Endothelial cell of umbilical vein (primary cell): ENCODE results near the gene ACTN1. TPM values are rescaled to one million over a fixed set of nuclear protein-coding genes. Genes with fewer than 3 reads are reported as not detected.

Experiments used
- BruUV-seq: library from RNA; stranded (reverse); fragments of 400-500 nt; replicated peaks from 2 replicates; lab custom pipeline; 2021; lab: Mats Ljungman, UMichigan
- CTCF ChIA-PET: fragments of 300-600, 350-600 bp; sonication (Branson Sonifier 250); formaldehyde crosslinking; loops from one replicate; lab custom pipeline; 2021; ENCODE audit warnings: antibody characterized with exemption, inconsistent platforms; lab: Charles Lee
- POLR2A ChIA-PET: fragments of 300-600, 350-600 bp; sonication (Branson Sonifier 250); formaldehyde crosslinking; loops from one replicate; lab custom pipeline; 2021; ENCODE audit warnings: antibody characterized with exemption, inconsistent platforms; lab: Charles Lee
- DNase-seq: peaks from one replicate; pipeline ENCODE4 v3.0.0-alpha.2; 2011; ENCODE audit warnings: low read depth, low spot score
- FAIRE-seq: peaks from 2 replicates; lab custom pipeline; 2011; peaks lifted over from hg19 to GRCh38; lab: Jason Lieb, UNC
- H2AFZ ChIP-seq: 2 replicates; pipeline ENCODE4 v1.6.0; 2012; ENCODE audit warnings: low read depth, low read length, control low read depth, inconsistent platforms
- H3K27ac ChIP-seq: 2 replicates; pipeline ENCODE4 v1.5.1; 2011; ENCODE audit warnings: low read depth, mild to moderate bottlenecking, control low read depth, low read length, moderate library complexity; ENCODE audit not compliant: insufficient read depth
- H3K27me3 ChIP-seq, 2 experiments: 2 replicates each; pipeline versions ENCODE4 v1.6.0 to v1.6.1; 2011; ENCODE audit warnings: low read length in 2 of 2, mixed read lengths in 1 of 2; ENCODE audit not compliant: control insufficient read depth in 2 of 2, insufficient read depth in 2 of 2
- H3K36me3 ChIP-seq, 2 experiments: 2 replicates in 1 of 2; 3 replicates in 1 of 2; pipeline ENCODE4 v1.5.1; 2011; ENCODE audit warnings: low read length in 2 of 2, mild to moderate bottlenecking in 1 of 2, moderate library complexity in 1 of 2; ENCODE audit not compliant: control insufficient read depth in 2 of 2, insufficient read depth in 2 of 2; ENCODE audit errors: extremely low read depth in 1 of 2
- H3K4me1 ChIP-seq: 3 replicates; pipeline ENCODE4 v1.5.1; 2011; ENCODE audit warnings: mild to moderate bottlenecking, low read length; ENCODE audit not compliant: control insufficient read depth, insufficient read depth; ENCODE audit errors: extremely low read depth
- H3K4me2 ChIP-seq: 2 replicates; pipeline ENCODE4 v1.6.1; 2011; ENCODE audit warnings: low read length, control low read depth, mixed read lengths; ENCODE audit not compliant: insufficient read depth
- H3K4me3 ChIP-seq, 3 experiments: fragments of 200-600 bp in 1 of 3; sonication (generic), shearing (Covaris generic) in 1 of 3; replicated peaks in 1 of 3; 2 replicates each; pipeline ENCODE4 v1.5.1; 2011 to 2016; ENCODE audit warnings: control low read depth in 3 of 3, low read length in 3 of 3, mild to moderate bottlenecking in 2 of 3, inconsistent platforms in 1 of 3, low read depth in 1 of 3, moderate library complexity in 1 of 3; ENCODE audit not compliant: insufficient read depth in 1 of 3
- H3K79me2 ChIP-seq: 2 replicates; pipeline ENCODE4 v1.6.0; 2012; ENCODE audit warnings: low read length, inconsistent platforms; ENCODE audit not compliant: control insufficient read depth, insufficient read depth
- H3K9ac ChIP-seq: replicated peaks from 2 replicates; pipeline ENCODE3; 2011; ENCODE audit warnings: low read length, control low read depth; ENCODE audit not compliant: insufficient read depth; ENCODE audit errors: extremely low read depth
- H3K9me1 ChIP-seq: replicated peaks from 3 replicates; pipeline ENCODE4 v1.6.0; 2011; ENCODE audit warnings: mild to moderate bottlenecking, low read length; ENCODE audit not compliant: control insufficient read depth, insufficient read depth; ENCODE audit errors: extremely low read depth
- H3K9me3 ChIP-seq: replicated peaks from 2 replicates; pipeline ENCODE4 v1.5.1; 2012; ENCODE audit warnings: low read length, inconsistent platforms; ENCODE audit not compliant: control insufficient read depth, insufficient read depth
- H4K20me1 ChIP-seq: replicated peaks from 2 replicates; pipeline ENCODE3; 2011; ENCODE audit warnings: mild to moderate bottlenecking, low read length; ENCODE audit not compliant: control insufficient read depth, insufficient read depth; ENCODE audit errors: extremely low read depth
- CTCF ChIP-seq, 2 donors: IDR thresholded peaks; 1 replicate in 1 of 2; 2 replicates in 1 of 2; pipeline ENCODE4 v1.5.1; 2011; ENCODE audit warnings: low read length in 2 of 2, mild to moderate bottlenecking in 2 of 2, moderate library complexity in 2 of 2, control low read depth in 1 of 2, inconsistent platforms in 1 of 2, low read depth in 1 of 2; ENCODE audit not compliant: insufficient read depth in 1 of 2; ENCODE audit errors: extremely low read depth in 1 of 2
- GATA2 ChIP-seq: IDR thresholded peaks from 2 replicates; pipeline ENCODE4 v1.7.0; 2011; ENCODE audit warnings: low read depth, mild to moderate bottlenecking, moderate library complexity, mixed read lengths, low read length; ENCODE audit not compliant: insufficient read length, insufficient read depth
- JUN ChIP-seq: IDR thresholded peaks from 2 replicates; pipeline ENCODE4 v1.6.1; 2011; ENCODE audit warnings: borderline replicate concordance, low read depth; ENCODE audit not compliant: insufficient read length, insufficient read depth
- MAX ChIP-seq: IDR thresholded peaks from 2 replicates; pipeline ENCODE4 v1.6.1; 2011; ENCODE audit not compliant: insufficient read depth, insufficient read length
- POLR2A ChIP-seq: IDR thresholded peaks from 2 replicates; pipeline ENCODE4 v1.6.1; 2012; ENCODE audit warnings: low read depth, mild to moderate bottlenecking, control low read depth, low read length
- POLR2AphosphoS5 ChIP-seq: IDR thresholded peaks from 2 replicates; pipeline ENCODE4 v1.6.1; 2012; ENCODE audit warnings: low read depth, mild to moderate bottlenecking, control low read depth, low read length, moderate library complexity; ENCODE audit not compliant: insufficient read depth
- dilution Hi-C: fragments of 300-500 bp; cut with MboI; formaldehyde crosslinking; loops from one replicate; pipeline ENCODE4 v1.15.0; 2019; ENCODE audit warnings: low sequenced_read_pairs; ENCODE audit not compliant: extremely low pct_ligation_motif_present
- intact Hi-C: fragments of 100-400 bp; cut with micrococcal nuclease; formaldehyde crosslinking; loops from one replicate; pipeline ENCODE4 v1.10.0; 2022
- polyA plus RNA-seq, 4 experiments: library from polyadenylated mRNA; depleted of rRNA in 3 of 4; stranded (reverse) in 3 of 4; unstranded in 1 of 4; fragments of >200 nt; gene quantifications; 2 replicates each; pipeline versions ENCODE4 v1.2.1 to v1.2.3, GENCODE V29; 2011 to 2012; ENCODE audit warnings: missing spikeins in 1 of 4
- total RNA-seq: library from RNA; stranded (reverse); gene quantifications from 2 replicates; pipeline ENCODE4 v1.2.3, GENCODE V29; 2021

The ACTN1 gene
- total and polyA plus RNA-seq, 2 donors (not counting 3 experiments of a cell fraction or from before 2014, with no cell fraction given): 442 to 463 TPM

- no peaks in the 10 kb centered on the region for H3K9me3 ChIP-seq
Observed at GRCh38 chr14:68919129-68919927, 59.8 kb downstream of the ACTN1 start.

More at GRCh38 chr14:68919129-68919927, 59.8 kb downstream of the ACTN1 start:
- no TSS peak for BruUV-seq
- CTCF ChIA-PET: interaction anchor here (0.8 to 1.3 kb wide), 2 partner anchors 188 to 210 kb away, joined by 3 to 5 read pairs; no protein-coding TSS in a partner anchor
- Histone ChIP-seq H3K9me1 (no peaks in the 10 kb centered on the region), H2AFZ (no peak overlapping the region), H3K9ac (no peak overlapping the region), H3K36me3 (peaks cover 23 to 61% of the 10 kb centered on the region in 2 experiments), H3K27ac (no peak overlapping the region), H4K20me1 (no peaks in the 10 kb centered on the region), H3K4me2 (no peak overlapping the region), H3K4me3 (no peak overlapping the region), H3K79me2 (peaks cover 87% of the 10 kb centered on the region), H3K27me3 (no peaks in the 10 kb centered on the region), H3K4me1 (no peaks in the 10 kb centered on the region)
- intact Hi-C loops: no loop called here
- dilution Hi-C loops: no loop called here
- TF ChIP-seq MAX (no peak), POLR2A (no peak), GATA2 (no peak), CTCF (IDR thresholded peaks at IDR 0.05; ENCODE audit: extremely low read depth in 1 of 2, insufficient read depth in 1 of 2, low read depth in 1 of 2, low read length in 2 of 2) (no peak), JUN (no peak), POLR2AphosphoS5 (no peak)
- no peak for FAIRE-seq
- DNase-seq: no peak
- POLR2A ChIA-PET: no interaction called here
